Panc1 (cell line): ENCODE measurements around the gene P2RY11.

Source experiments
- CTCF ChIP-seq: fragments of 450-650 bp; IDR thresholded peaks from 2 replicates; pipeline ENCODE4 v1.5.1; 2017; ENCODE audit warnings: mild to moderate bottlenecking
- REST ChIP-seq, 2 experiments: IDR thresholded peaks; 2 replicates each; pipeline ENCODE4 v1.6.1; 2011 to 2012; ENCODE audit warnings: low read depth in 2 of 2, control low read depth in 1 of 2, low read length in 1 of 2, mild to moderate bottlenecking in 1 of 2, moderate library complexity in 1 of 2; ENCODE audit not compliant: insufficient read depth in 1 of 2

GRCh38 chr19:10110972-10111317 is 548 bp upstream of the P2RY11 start:
- TF ChIP-seq CTCF (no peak), REST (IDR thresholded peaks at IDR 0.05; ENCODE audit: insufficient read depth in 1 of 2, low read depth in 2 of 2, low read length in 1 of 2) (no peak)
